ENCODE data around the gene TAF3. TPM values are rescaled to one million over a fixed set of nuclear protein-coding genes. Genes with fewer than 3 reads are reported as not detected.

TAF3 gene
- total RNA-seq, 2 donors from 2014 or later = 7.2 to 8.2 TPM

- ATAC-seq (ENCODE audit: insufficient number of reproducible peaks, low FRiP score, low read depth) = no peak
- Histone ChIP-seq H3K27ac (no peak overlapping the region), H3K4me1 (ENCODE audit: control insufficient read depth in 1 of 2, low read depth in 2 of 2) (no peaks in the 10 kb centered on the region), H3K9me3 (no peaks in the 10 kb centered on the region), H3K4me3 (no peak overlapping the region), H3K27me3 (replicated peaks; ENCODE audit: insufficient read depth) (no peaks in the 10 kb centered on the region), H3K36me3 (no peaks in the 10 kb centered on the region)
- DNase-seq (ENCODE audit: low spot score) = no peak
- no peak for TF ChIP-seq CTCF (IDR thresholded peaks at IDR 0.05)
These were observed 161.9 kb downstream of the TAF3 start for GRCh38 chr10:7980196-7980595.

- DNase-seq (ENCODE audit: low spot score) = no peak
- ATAC-seq (ENCODE audit: insufficient number of reproducible peaks, low FRiP score, low read depth) = no peak
These were observed 164.4 kb downstream of the TAF3 start for GRCh38 chr10:7982727-7983126.

GRCh38 chr10:7984325-7984724, 166.0 kb downstream of the TAF3 start:
- Histone ChIP-seq H3K9me3 (no peaks in the 10 kb centered on the region), H3K4me1 (ENCODE audit: control insufficient read depth in 1 of 2, low read depth in 2 of 2) (no peaks in the 10 kb centered on the region), H3K4me3 (no peak overlapping the region), H3K27me3 (replicated peaks; ENCODE audit: insufficient read depth) (no peaks in the 10 kb centered on the region), H3K27ac (no peak overlapping the region), H3K36me3 (no peaks in the 10 kb centered on the region)
- ATAC-seq (ENCODE audit: insufficient number of reproducible peaks, low FRiP score, low read depth) (no peak), DNase-seq (ENCODE audit: low spot score) (no peak)
- no peak for TF ChIP-seq CTCF (IDR thresholded peaks at IDR 0.05)

More at GRCh38 chr10:7982727-7983126, 164.4 kb downstream of the TAF3 start:
- Histone ChIP-seq H3K4me3 (no peak overlapping the region), H3K4me1 (ENCODE audit: control insufficient read depth in 1 of 2, low read depth in 2 of 2) (no peaks in the 10 kb centered on the region), H3K9me3 (no peaks in the 10 kb centered on the region), H3K27me3 (replicated peaks; ENCODE audit: insufficient read depth) (no peaks in the 10 kb centered on the region), H3K36me3 (no peaks in the 10 kb centered on the region), H3K27ac (no peak overlapping the region)
- TF ChIP-seq CTCF (IDR thresholded peaks at IDR 0.05) = no peak

GRCh38 chr10:7984896-7985295, 166.6 kb downstream of the TAF3 start:
- Histone ChIP-seq H3K9me3 (no peaks in the 10 kb centered on the region), H3K36me3 (no peaks in the 10 kb centered on the region), H3K27me3 (replicated peaks; ENCODE audit: insufficient read depth) (no peaks in the 10 kb centered on the region), H3K4me1 (ENCODE audit: control insufficient read depth in 1 of 2, low read depth in 2 of 2) (no peaks in the 10 kb centered on the region), H3K27ac (no peak overlapping the region), H3K4me3 (no peak overlapping the region)
- no peak for ATAC-seq (ENCODE audit: insufficient number of reproducible peaks, low FRiP score, low read depth)
- no peak for DNase-seq (ENCODE audit: low spot score)
- no peak for TF ChIP-seq CTCF (IDR thresholded peaks at IDR 0.05)

GRCh38 chr10:7986851-7987250, 168.5 kb downstream of the TAF3 start:
- ATAC-seq (ENCODE audit: insufficient number of reproducible peaks, low FRiP score, low read depth) (no peak), DNase-seq (ENCODE audit: low spot score) (no peak)
- Histone ChIP-seq H3K27me3 (replicated peaks; ENCODE audit: insufficient read depth) (no peaks in the 10 kb centered on the region), H3K27ac (no peak overlapping the region), H3K36me3 (no peaks in the 10 kb centered on the region), H3K4me3 (no peak overlapping the region), H3K9me3 (no peaks in the 10 kb centered on the region), H3K4me1 (ENCODE audit: control insufficient read depth in 1 of 2, low read depth in 2 of 2) (no peaks in the 10 kb centered on the region)
- no peak for TF ChIP-seq CTCF (IDR thresholded peaks at IDR 0.05)
